Measurements from ENCODE around the gene MT1F.
"Not testable (repeated sequence)": the region's sequence is repeated elsewhere in the genome, so short reads cannot be mapped to it uniquely, and the experiment has no call there.

MT1F gene

DNA sequence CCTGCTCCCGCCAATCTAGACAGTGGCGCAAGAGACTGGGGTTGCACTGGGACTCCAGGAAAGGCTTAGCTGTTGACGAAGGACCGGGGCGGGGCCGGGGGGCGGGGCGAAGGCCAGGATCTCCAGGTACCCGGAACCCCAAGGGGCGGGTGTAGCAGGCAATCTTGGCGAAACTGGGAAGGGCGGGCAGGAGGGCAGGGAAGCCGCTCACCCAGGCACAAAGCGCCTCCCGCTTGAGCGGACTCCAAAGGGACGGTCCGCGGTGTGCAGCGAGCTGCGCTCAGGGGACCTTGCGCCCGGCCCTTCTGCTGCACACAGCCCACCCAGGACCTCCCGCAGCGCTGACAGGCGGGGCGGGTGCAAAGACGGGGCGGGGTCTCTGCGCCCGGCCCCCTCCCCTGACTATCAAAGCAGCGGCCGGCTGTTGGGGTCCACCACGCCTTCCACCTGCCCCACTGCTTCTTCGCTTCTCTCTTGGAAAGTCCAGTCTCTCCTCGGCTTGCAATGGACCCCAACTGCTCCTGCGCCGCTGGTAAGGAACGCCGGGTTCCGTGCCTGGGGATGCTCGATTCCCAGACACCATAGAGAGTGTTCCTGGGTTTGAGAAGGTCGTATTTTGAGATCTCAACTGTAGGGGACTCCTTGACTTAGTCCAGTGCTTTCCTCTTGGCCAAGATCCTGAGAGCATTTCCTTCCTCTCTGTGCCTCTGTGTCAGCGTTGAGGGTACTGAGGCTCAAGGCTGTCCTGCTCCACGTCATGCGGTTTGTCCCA is at the start of gene MT1F:
MT1F (plus strand) TSS at position 405 of the 772 bp plus-strand sequence; CDS start at position 505, 100 bp downstream.
- DNase-seq = peak; percentile 70

DNA sequence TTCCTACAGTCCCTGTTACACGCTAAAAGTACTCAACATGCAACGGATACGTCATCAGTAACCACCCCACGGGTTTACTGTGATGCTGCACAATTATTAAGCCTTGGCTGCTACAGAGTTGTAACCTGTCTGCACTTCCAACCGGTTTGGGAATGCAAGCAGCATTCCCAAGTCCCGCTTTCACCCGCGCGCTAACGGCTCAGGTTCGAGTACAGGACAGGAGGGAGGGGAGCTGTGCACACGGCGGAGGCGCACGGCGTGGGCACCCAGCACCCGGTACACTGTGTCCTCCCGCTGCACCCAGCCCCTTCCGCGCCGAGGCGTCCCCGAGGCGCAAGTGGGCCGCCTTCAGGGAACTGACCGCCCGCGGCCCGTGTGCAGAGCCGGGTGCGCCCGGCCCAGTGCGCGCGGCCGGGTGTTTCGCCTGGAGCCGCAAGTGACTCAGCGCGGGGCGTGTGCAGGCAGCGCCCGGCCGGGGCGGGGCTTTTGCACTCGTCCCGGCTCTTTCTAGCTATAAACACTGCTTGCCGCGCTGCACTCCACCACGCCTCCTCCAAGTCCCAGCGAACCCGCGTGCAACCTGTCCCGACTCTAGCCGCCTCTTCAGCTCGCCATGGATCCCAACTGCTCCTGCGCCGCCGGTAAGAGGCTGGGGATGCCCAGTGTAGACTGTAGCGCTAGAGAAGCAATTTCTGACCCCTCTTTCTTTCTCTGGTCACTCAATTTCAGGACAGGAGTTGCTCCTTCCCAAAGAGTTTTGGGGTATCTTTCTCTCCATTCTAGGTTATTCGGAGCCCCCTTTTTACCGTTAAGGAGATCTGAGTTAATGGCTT is 49.5 kb upstream of the MT1F start, which contains the start of gene MT2A:
MT2A (plus strand) TSS at position 542 of the 833 bp plus-strand sequence; CDS start at position 614, 72 bp downstream.
- peak; percentile 88 for DNase-seq

DNA sequence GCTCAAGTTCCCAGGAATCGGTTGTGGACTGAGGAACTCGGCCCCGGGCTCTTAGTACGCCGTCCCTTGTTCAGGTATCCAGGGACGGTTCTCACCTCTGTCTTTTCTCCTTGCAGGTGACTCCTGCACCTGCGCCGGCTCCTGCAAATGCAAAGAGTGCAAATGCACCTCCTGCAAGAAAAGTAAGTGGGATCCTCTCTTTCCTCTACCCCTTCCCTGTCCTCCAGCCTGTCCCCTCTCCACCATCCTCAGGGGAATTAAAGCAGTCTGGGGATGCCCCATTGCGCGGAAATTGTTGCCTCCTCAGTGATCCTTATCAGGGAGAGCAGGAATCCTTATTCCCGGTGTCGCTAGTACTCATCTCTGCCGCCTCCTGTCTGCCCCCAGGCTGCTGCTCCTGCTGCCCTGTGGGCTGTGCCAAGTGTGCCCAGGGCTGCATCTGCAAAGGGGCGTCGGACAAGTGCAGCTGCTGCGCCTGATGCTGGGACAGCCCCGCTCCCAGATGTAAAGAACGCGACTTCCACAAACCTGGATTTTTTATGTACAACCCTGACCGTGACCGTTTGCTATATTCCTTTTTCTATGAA is 48.8 kb upstream of the MT1F start:
- no peak for DNase-seq

GRCh38 chr16:56609463-56609921 is 48.3 kb upstream of the MT1F start:
- DNase-seq = peak; percentile 68

- DNase-seq = peak; percentile 78
These were observed 47.6 kb upstream of the MT1F start for GRCh38 chr16:56610017-56610608.

GRCh38 chr16:56610609-56611111 is 47.1 kb upstream of the MT1F start:
- peak; percentile 49 for DNase-seq

GRCh38 chr16:56611281-56611833 is 46.4 kb upstream of the MT1F start:
- no peak for DNase-seq

GRCh38 chr16:56613706-56614105 is 44.1 kb upstream of the MT1F start:
- DNase-seq = no peak

- no peak for DNase-seq
These were observed 43.2 kb upstream of the MT1F start for GRCh38 chr16:56614549-56614991.

DNA sequence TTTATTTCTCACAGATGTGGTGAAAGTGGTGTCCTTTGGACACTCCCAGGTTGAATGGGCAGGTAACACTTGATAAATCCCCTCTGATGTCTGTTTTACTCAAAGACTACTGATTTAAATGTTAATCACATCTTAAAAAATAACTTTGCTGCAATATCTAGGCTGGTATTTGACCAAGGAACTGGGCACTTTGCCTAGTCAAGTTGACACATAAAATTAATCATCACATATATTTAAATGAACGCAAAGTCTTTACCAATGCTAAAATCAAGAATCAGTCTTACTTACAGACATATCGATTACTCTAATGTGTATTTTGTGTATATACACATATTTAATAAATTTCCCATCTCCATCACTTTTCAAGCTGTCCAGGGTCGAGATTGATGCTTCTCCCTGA is 42.4 kb upstream of the MT1F start:
- no peak for DNase-seq

DNA sequence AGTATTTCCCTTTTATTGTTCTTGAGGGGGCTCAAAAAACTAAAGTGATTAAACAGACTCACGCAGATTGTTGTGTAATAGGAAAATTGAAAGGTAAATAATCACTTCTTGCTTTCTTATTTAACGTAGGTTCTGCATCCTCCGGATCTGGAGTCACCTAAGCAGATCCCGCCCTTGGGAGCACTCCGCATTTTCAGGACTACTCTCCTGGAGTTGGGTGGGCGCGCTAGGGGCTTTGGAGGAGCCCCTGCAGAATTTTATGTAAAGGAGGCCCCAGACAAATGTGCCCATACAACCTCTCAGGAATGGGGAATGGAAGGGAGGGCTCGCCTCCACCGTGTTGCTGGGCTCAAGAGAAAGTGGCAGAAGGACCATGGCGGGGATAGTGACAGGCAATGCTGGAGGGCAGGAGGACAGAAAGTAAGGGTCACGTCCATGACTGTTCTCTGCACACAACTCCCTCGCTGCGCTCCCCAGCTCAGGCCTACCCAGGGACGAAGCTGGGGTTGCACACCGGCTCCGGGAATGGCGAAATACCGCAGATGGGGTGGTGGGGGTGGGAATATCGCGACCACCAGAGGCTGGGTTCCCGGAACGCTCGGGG is 41.0 kb upstream of the MT1F start:
- DNase-seq = no peak

GRCh38 chr16:56617212-56618085 is 40.3 kb upstream of the MT1F start:
- no peak for DNase-seq

- no peak for DNase-seq
These were observed 39.6 kb upstream of the MT1F start for GRCh38 chr16:56618138-56618537.

- DNase-seq = no peak
These were observed 37.3 kb upstream of the MT1F start for GRCh38 chr16:56620339-56620897.

- DNase-seq = not testable (repeated sequence)
These were observed 35.9 kb upstream of the MT1F start for GRCh38 chr16:56621665-56622445.

DNA sequence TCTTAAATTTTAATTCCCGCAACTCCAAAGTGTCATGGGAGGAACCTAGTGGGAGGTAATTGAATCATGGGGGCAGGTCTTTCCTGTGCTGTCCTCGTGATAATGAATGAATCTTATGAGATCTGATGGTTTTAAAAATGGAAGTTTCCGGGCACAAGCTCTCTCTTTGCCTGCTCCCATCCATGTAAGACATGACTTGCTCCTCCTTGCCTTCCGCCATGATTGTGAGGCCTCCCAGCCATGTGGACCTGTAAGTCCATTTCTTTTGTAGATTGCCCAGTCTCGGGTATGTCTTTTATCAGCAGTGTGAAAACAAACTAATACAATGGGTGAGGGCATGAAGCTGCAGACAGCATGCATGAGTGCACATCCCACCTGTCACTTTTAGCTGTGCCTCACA is 34.6 kb upstream of the MT1F start:
- not testable (repeated sequence) for DNase-seq

- DNase-seq = no peak
These were observed 34.1 kb upstream of the MT1F start for GRCh38 chr16:56623637-56624036.

GRCh38 chr16:56625140-56625942 is 32.4 kb upstream of the MT1F start, which contains the start of gene MT1E:
Gene MT1E (plus strand): TSS chr16:56625781. CDS start chr16:56625852, 71 bp downstream.
- DNase-seq = peak; percentile 58

Measured in stimulated activated naive CD4-positive, alpha-beta T cell treated with Interleukin-2 at 50 U/mL for 16 hours (primary cell).